CD4-positive, alpha-beta T cell treated with Interleukin-10 for 1 hour (primary cell): Measurements from ENCODE around the gene LMAN2.
"Not testable (repeated sequence)": the region's sequence is repeated elsewhere in the genome, so short reads cannot be mapped to it uniquely, and the experiment has no call there.

Experiments used
- DNase-seq: peaks from one replicate; pipeline ENCODE4 v3.0.0-alpha.2; 2020

Gene LMAN2

GRCh38 chr5:177378884-177379883 is 27.7 kb upstream of the LMAN2 start:
- no peak for DNase-seq

DNA sequence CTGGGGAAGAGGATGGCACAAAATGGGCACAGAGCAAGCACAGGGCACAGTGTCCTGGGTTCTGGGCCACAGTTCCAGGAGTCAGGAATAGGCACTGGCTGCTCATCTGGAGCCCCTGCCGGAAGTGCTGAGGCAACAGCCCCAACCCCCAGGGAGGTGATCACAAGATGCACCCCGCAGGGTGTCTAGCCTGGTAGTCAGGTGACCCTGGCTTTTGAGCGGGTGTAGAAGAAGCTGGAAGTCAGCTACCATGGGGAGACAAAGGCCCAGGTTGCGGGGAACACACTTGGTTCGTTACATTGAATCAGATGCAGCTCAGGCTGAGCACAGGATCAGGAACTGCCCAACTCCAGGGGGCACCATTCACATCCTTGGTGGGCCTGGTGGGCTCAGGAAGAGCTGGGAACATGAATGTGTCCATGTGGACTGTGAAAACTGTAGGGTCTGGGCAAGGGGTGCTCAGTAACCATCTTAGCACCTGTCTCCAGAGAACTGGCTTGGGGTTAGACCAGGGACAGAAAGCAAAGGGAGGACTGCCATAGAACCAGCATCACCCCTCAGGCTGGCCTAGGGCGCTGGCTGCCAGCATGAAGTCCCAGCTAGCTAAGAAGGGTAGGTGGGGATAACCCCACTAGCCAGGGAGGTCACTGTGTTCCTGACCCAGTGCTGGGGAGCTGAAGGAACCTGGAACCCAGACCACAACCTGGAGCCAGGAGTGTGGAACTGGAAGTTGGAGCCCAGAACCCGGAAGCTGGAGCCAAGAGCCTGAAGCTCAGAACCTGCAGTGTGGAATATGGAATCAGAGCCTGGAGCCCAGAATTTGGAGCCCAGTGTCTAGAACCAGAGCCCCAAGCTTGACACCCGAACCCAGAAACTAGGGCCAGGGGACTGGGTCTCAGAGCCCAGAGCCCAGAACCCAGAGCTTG is 26.6 kb upstream of the LMAN2 start:
- no peak for DNase-seq

- DNase-seq: no peak
Observed at GRCh38 chr5:177376107-177376506, 24.6 kb upstream of the LMAN2 start.

DNA sequence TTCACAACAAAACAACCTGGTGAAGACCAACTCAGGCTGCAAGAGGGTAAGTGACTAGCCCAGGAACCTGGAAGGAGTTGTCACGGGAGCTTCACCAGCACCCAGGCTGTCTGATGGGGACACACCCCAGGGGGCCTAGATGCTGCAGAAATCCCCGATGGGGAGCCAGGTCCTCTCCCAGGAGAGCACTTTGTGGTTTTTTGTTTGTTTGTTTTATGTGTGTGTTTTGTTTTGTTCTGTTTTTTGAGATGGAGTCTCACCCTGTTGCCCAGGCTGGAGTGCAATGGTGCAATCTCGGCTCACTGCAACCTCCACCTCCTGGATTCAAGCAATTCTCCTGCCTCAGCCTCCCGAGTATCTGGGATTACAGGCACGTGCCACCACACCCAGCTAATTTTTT is 24.0 kb upstream of the LMAN2 start:
- not testable (repeated sequence) for DNase-seq

DNA sequence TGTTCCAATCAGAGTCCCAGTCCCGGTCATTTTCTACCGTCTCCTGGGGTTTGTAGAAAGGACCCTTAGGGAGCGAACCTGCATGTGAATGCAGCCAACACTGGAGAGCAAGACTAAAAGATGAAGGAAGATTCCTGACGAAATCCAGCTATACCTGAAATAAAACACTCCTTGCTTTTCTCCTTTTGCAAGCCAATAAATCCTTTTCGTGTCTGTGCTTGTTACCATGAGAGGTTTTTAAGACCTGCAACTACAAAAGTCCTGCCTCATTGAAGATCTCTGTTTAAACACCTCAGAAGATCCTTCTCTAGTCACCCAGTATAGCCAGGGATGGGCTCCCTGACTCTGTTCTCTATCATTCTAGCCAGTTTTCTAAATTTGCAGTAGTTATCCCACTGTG is 22.7 kb upstream of the LMAN2 start:
- DNase-seq: no peak

DNA sequence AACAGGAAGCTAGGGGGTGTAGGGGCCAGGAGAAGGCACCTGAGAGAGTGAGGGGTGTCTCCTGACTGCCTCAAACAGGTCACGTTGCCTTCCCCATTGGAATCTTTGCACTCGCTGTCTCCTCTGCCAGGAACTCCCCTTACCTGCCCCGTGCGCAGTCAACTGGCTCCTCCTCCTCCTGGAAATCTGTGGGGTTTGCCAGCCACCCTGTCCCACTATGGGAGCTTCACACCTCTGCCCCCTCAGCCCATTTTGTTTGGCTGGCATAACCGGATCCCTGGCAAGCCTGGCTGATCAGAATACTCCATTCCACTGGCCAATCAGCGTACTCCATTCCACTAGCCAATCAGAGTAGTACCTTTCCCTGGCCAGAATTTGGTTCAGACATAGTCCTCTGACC is 22.3 kb upstream of the LMAN2 start:
- DNase-seq: no peak

GRCh38 chr5:177372910-177373309 is 21.4 kb upstream of the LMAN2 start:
- peak; percentile 37 for DNase-seq

GRCh38 chr5:177372034-177372896 is 20.8 kb upstream of the LMAN2 start:
- peak; percentile 48 for DNase-seq

- no peak for DNase-seq
Observed at GRCh38 chr5:177371120-177372033, 19.9 kb upstream of the LMAN2 start.

GRCh38 chr5:177370488-177371119 is 19.1 kb upstream of the LMAN2 start:
- DNase-seq: peak; percentile 79

- DNase-seq: no peak
Observed at GRCh38 chr5:177369645-177370440, 18.4 kb upstream of the LMAN2 start.

GRCh38 chr5:177368869-177369644 is 17.6 kb upstream of the LMAN2 start:
- peak; percentile 40 for DNase-seq

- no peak for DNase-seq
Observed at GRCh38 chr5:177367981-177368868, 16.8 kb upstream of the LMAN2 start.

DNA sequence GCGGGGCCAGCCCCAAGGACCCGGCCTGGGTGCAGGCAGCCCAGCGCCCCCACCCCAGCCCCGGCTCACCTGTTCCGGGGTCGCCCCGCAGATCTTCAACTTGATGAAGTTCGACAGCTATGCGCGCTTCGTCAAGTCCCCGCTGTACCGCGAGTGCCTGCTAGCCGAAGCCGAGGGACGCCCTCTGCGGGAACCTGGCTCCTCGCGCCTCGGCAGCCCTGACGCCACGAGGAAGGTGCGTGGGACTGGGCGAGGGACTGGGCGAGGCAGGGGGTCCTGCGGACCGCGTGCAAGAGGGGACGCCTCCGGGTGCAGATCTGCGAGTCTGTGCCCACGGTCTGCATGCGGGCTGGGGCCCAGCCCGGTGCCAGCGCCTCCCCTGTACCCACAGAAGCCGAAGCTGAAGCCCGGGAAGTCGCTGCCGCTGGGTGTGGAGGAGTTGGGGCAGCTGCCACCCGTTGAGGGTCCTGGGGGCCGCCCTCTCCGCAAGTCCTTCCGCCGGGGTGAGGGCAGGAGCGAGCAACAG is 15.9 kb upstream of the LMAN2 start:
- no peak for DNase-seq

GRCh38 chr5:177366528-177367322 is 15.3 kb upstream of the LMAN2 start:
- DNase-seq: no peak

- no peak for DNase-seq
Observed at GRCh38 chr5:177365845-177366527, 14.5 kb upstream of the LMAN2 start.
